Mucosa of descending colon (tissue), 3 donors: Measurements from ENCODE around the gene ALPP. TPM values are rescaled to one million over a fixed set of nuclear protein-coding genes. Genes with fewer than 3 reads are reported as not detected.

Source experiments
- ATAC-seq: fragments of 200-7000 bp; cut with Tn5 transposase; one replicate; pipeline ENCODE4 v1.9.1; 2020; ENCODE audit warnings: mild to moderate bottlenecking, moderate library complexity
- DNase-seq, 3 donors: peaks; one replicate each; pipeline ENCODE4 v3.0.0-alpha.2; 2020
- H3K36me3 ChIP-seq: fragments of 200-600 bp; one replicate; pipeline ENCODE4 v1.8.0; 2021; ENCODE audit warnings: low read depth, mild to moderate bottlenecking
- H3K4me1 ChIP-seq: fragments of 200-600 bp; one replicate; pipeline ENCODE4 v1.8.0; 2021; ENCODE audit warnings: low read depth, mild to moderate bottlenecking
- H3K4me3 ChIP-seq: fragments of 200-600 bp; one replicate; pipeline ENCODE4 v1.8.0; 2021; ENCODE audit warnings: mild to moderate bottlenecking
- H3K9me3 ChIP-seq: fragments of 200-600 bp; one replicate; pipeline ENCODE4 v1.8.0; 2021; ENCODE audit warnings: mild to moderate bottlenecking
- intact Hi-C, 2 donors: fragments of 100-400 bp; cut with DNase I in 1 of 2; cut with micrococcal nuclease in 1 of 2; formaldehyde crosslinking; loops; one replicate each; pipeline versions ENCODE4 v1.11.0 to v1.11.1; 2022; cut with DNase I, micrococcal nuclease
- total RNA-seq, 3 donors: library from RNA; stranded (reverse); fragmentation: NEBNext Ultra II Directional in 2 of 3; extraction: Animal tissue kit (Norgen Biotek cat#: 25700) in 2 of 3; gene quantifications; one replicate each; pipeline versions ENCODE4 v1.2.1 to v1.2.4, GENCODE V29; 2021 to 2023
- TF ChIP-seq, protein P1 (sequence below): fragments of 200-600 bp; IDR thresholded peaks from one replicate; pipeline ENCODE4 v1.8.0; 2022; ENCODE audit warnings: antibody characterized with exemption, mild to moderate bottlenecking
- donor health status: DM: no; HTN: no; CAD: no; lungs with moderate emphysema.
- donor health status: DM: no; HTN: no; CAD: no.
- donor health status: DM: no; HTN: yes; CAD: no.

The ALPP gene
- total RNA-seq, 3 donors from 2014 or later, result 1.2 TPM; not detected in 2

DNA sequence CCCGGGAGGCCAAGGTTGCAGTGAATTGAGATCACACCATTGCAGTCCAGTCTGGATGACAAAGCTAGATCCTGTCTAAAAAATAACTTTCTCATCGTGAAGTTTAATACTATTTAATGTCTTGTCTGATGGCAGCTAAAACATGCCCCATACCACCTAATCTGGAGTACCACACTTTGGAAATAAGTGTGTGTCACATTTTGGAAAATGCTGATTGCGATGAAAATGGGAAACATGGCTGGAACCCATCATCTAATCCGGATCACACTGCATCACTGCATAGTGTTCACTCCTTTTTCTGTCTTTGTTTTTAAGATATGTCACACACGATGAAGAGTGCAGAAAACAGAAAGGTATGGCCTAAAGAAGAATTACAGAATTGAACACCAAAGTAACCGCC, 31.2 kb upstream of the ALPP start:
- ATAC-seq (no peak), DNase-seq (no peak)
- Histone ChIP-seq H3K4me1 (peaks cover 4% of the 10 kb centered on the region), H3K9me3 (no peaks in the 10 kb centered on the region), H3K36me3 (no peaks in the 10 kb centered on the region), H3K4me3 (no peak overlapping the region)
- TF ChIP-seq, protein P1, sequence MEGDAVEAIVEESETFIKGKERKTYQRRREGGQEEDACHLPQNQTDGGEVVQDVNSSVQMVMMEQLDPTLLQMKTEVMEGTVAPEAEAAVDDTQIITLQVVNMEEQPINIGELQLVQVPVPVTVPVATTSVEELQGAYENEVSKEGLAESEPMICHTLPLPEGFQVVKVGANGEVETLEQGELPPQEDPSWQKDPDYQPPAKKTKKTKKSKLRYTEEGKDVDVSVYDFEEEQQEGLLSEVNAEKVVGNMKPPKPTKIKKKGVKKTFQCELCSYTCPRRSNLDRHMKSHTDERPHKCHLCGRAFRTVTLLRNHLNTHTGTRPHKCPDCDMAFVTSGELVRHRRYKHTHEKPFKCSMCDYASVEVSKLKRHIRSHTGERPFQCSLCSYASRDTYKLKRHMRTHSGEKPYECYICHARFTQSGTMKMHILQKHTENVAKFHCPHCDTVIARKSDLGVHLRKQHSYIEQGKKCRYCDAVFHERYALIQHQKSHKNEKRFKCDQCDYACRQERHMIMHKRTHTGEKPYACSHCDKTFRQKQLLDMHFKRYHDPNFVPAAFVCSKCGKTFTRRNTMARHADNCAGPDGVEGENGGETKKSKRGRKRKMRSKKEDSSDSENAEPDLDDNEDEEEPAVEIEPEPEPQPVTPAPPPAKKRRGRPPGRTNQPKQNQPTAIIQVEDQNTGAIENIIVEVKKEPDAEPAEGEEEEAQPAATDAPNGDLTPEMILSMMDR, result no peak
- intact Hi-C loops, result no loop called here

DNA sequence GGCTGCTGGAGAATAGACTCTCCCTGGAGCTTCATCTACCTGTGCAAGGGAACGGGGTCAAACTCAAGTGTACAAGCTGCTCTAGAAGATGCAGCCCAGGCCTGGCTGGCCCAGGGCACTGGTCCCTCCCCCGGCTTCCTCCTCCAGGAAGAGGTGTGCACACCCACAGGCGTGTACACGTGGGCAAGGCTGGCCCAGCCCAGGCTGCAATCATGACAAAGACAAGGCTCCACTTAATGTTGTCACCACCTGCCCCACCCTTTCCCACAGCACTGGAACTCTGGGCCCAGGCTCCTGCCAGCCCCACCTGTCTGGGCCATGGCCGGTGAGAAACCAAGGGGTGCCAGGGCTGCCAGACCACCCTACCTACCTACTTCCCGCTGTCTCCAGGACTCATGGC, 29.6 kb upstream of the ALPP start:
- no peaks in the 10 kb centered on the region for H3K36me3 ChIP-seq
- peak; percentile 95 for ATAC-seq
- TF ChIP-seq, protein P1, result no peak
- no peak overlapping the region for H3K4me3 ChIP-seq
- H3K9me3 ChIP-seq, result no peaks in the 10 kb centered on the region
- intact Hi-C loops, result no loop called here
- H3K4me1 ChIP-seq, result peaks cover 5% of the 10 kb centered on the region
- peak; percentile 76 to 79 (median 78) for DNase-seq

DNA sequence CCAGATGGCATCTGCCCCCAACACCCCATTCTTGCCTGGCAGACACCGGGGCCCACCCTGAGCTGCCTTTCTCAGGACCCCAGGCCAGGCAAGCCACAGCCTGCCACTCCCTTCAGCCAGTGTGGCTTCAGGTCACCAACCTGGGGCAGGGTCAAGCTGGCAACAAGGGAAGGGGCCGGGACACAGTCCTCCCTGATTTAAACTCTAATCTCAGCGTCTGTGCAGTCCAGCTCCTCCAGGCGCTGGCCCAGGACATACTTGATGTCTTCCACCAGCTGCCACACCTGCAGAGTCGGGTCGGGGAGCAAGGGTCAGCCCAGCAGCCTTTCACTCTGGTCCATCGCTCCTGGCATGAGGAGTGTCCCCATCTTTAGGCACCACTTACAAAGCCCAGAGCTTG, 29.0 kb upstream of the ALPP start:
- ATAC-seq, result no peak
- H3K4me1 ChIP-seq, result peaks cover 5% of the 10 kb centered on the region
- DNase-seq, result peak in 1 of 3 donors; percentile 25
- H3K9me3 ChIP-seq, result no peaks in the 10 kb centered on the region
- no peaks in the 10 kb centered on the region for H3K36me3 ChIP-seq
- H3K4me3 ChIP-seq, result no peak overlapping the region
- TF ChIP-seq, protein P1, result no peak
- intact Hi-C loops, result no loop called here

DNA sequence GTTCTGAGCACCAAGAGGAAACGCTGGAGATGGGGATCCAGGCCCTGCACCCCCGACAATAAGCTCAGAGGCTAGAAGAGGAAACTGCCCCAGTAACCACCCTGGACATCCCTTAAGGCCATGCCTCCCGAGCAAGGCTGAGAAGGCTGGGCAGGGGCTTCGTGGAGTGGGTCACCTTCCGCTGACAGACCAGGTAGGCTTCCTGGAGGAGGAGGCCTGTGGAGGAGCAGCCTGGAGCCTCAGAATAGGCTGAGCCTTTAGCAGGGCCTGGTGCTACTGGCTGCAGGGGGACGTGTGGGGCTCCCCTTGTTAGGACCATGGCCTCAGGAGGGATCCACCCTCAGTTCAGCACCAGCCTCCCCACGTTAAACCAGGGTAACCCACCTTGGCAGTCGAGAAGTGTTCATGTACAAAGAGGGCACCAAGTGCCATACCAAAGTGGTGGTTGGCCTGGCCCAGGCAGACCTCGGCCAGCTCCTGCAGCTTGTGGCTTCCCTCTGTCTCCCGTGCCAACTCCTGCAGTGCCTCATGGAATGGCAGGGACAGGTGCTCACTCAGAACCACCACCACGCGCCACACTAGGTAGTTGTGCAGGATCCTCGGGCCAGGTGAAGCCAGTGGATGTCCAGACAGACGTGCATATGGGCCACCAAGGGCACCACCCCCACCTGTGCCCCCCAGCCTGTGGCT, 28.5 kb upstream of the ALPP start:
- TF ChIP-seq, protein P1, result no peak
- Histone ChIP-seq H3K4me3 (no peak overlapping the region), H3K9me3 (no peaks in the 10 kb centered on the region), H3K36me3 (no peaks in the 10 kb centered on the region), H3K4me1 (peaks cover 5% of the 10 kb centered on the region)
- intact Hi-C loops, result no loop called here
- ATAC-seq, result no peak
- DNase-seq, result peak in 2 of 3 donors; percentile 25 to 48

DNA sequence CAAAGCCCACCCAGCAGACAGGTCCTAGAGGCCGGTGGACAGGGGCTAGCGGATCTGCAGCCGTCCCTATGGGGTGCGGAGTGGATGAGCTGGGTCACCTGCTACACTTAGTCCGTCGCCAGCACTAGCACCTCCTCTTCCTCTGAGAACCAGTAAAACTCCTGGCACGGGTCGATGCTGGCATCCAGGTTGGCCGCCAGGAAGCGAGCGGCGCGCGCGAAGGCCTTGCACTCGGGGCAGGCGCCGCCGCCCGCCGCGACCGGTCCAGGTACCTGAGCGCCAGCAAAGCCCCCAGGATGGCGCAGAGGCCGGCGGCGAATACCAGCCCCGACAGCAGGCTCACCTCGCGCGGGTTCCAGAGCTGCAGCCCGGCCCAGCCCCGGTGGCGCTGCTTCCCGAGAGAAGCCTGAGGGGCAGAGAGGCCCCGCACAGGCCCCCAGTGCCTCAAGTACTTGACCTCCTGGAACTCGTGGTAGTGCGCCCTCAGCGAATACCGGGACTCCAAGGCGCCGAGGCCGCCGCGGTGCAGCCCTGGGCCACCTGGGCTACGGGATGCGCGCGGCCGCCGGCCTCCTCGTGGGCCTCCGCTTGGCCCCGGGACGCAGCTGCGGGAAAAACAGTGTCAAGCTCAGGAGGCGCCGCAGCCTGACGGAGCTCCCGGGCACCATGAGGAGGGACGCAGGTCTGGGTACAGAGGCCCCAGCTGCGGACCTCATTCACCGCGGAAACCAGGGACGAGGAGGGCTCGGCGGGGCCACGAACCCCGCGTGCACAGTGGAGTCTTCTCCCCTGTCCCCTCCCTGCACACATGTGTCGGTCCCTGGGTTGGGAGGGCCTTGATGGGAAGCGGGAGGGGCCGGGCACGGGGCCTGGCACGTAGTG, 27.5 kb upstream of the ALPP start:
- TF ChIP-seq, protein P1, result no peak
- H3K4me3 ChIP-seq, result no peak overlapping the region
- peaks cover 5% of the 10 kb centered on the region for H3K4me1 ChIP-seq
- intact Hi-C loops, result no loop called here
- DNase-seq (peak; percentile 28 to 46 (median 43)), ATAC-seq (peak; percentile 43)
- no peaks in the 10 kb centered on the region for H3K9me3 ChIP-seq
- H3K36me3 ChIP-seq, result no peaks in the 10 kb centered on the region
